GM12878 (cell line): ENCODE results near the gene JDP2. TPM values are rescaled to one million over a fixed set of nuclear protein-coding genes. Genes with fewer than 3 reads are reported as not detected.

Experiments used
- BCLAF1 ChIP-seq: fragments of 450-650 bp; IDR thresholded peaks from 2 replicates; pipeline ENCODE4 v1.6.1; 2017; ENCODE audit warnings: antibody characterized with exemption, mild to moderate bottlenecking, moderate library complexity
- CREM ChIP-seq: IDR thresholded peaks from 2 replicates; pipeline ENCODE4 v1.6.1; 2014; ENCODE audit warnings: antibody characterized with exemption, low read depth
- FOXM1 ChIP-seq: IDR thresholded peaks from 2 replicates; pipeline ENCODE4 v1.6.1; 2012; ENCODE audit warnings: low read depth, mild to moderate bottlenecking, inconsistent platforms, low read length, moderate library complexity
- MEF2A ChIP-seq: IDR thresholded peaks from 2 replicates; pipeline ENCODE4 v1.6.1; 2011; ENCODE audit warnings: low read depth, mild to moderate bottlenecking, low read length, moderate library complexity; ENCODE audit not compliant: insufficient read depth
- MYB ChIP-seq: fragments of 150-350 bp; IDR thresholded peaks from 2 replicates; pipeline ENCODE4 v1.6.1; 2014; ENCODE audit warnings: mild to moderate bottlenecking, low read depth, low read length, borderline replicate concordance
- NKRF ChIP-seq: fragments of 450-650 bp; conservative IDR thresholded peaks from 2 replicates; pipeline ENCODE4 v1.6.1; 2017; ENCODE audit warnings: mild to moderate bottlenecking, moderate library complexity
- PAX8 ChIP-seq: fragments of 450-650 bp; IDR thresholded peaks from 2 replicates; pipeline ENCODE4 v1.6.1; 2017; ENCODE audit warnings: mild to moderate bottlenecking, moderate library complexity
- TCF3 ChIP-seq: IDR thresholded peaks from 2 replicates; pipeline ENCODE4 v1.6.1; 2012; ENCODE audit warnings: low read depth, mild to moderate bottlenecking, low read length, borderline replicate concordance; ENCODE audit not compliant: insufficient read depth
- USF1 ChIP-seq: IDR thresholded peaks from 2 replicates; pipeline ENCODE4 v1.6.1; 2011; ENCODE audit warnings: borderline replicate concordance, low read depth, mild to moderate bottlenecking, moderate library complexity, mixed read lengths, low read length; ENCODE audit not compliant: insufficient read depth; ENCODE audit errors: extremely low read length
- ZBTB11 ChIP-seq: fragments of 450-650 bp; formaldehyde crosslinking; IDR thresholded peaks from 2 replicates; pipeline ENCODE4 v1.5.0; 2022; ENCODE audit warnings: mild to moderate bottlenecking, missing genetic modification characterization
- ZBTB4 ChIP-seq: fragments of 450-650 bp; formaldehyde crosslinking; IDR thresholded peaks from 2 replicates; pipeline ENCODE4 v1.4.0; 2022; ENCODE audit warnings: mild to moderate bottlenecking, moderate library complexity
- ZNF687 ChIP-seq: fragments of 450-650 bp; IDR thresholded peaks from 2 replicates; pipeline ENCODE4 v1.6.1; 2017; ENCODE audit warnings: mild to moderate bottlenecking, moderate library complexity
- polyA plus RNA-seq, 11 experiments: library from polyadenylated mRNA; depleted of rRNA in 4 of 11; unstranded in 6 of 11; stranded (reverse) in 5 of 11; fragments of >200 nt; fragmentation: Nextera tagmentation in 4 of 11; fragmentation: Illumina TruSeq in 1 of 11; extraction: Ambion mirVana in 4 of 11; extraction: Trizol in 1 of 11; gene quantifications; 1 replicate in 1 of 11; 2 replicates in 10 of 11; pipeline versions ENCODE4 v1.2.1 to v1.2.3, GENCODE V29; 2011 to 2016; ENCODE audit warnings: inconsistent platforms in 2 of 11, missing spikeins in 2 of 11, low read depth in 1 of 11
- total RNA-seq, 4 experiments: library from RNA; depleted of rRNA in 3 of 4; stranded (reverse); fragments of >200 nt in 3 of 4; fragmentation: Illumina TruSeq in 1 of 4; extraction: Trizol in 1 of 4; gene quantifications; 2 replicates each; pipeline versions ENCODE4 v1.2.1 to v1.2.3, GENCODE V29; 2013 to 2021

The JDP2 gene
- total and polyA plus RNA-seq, 10 of the 15 experiments (the other 5 are each of a cell fraction or from before 2014, with no cell fraction given), result 0.71 to 21.3 (median 11.2) TPM

GRCh38 chr14:75497191-75497590 is 69.4 kb downstream of the JDP2 start (continued):
- TF ChIP-seq NKRF (no peak), ZNF687 (peak; percentile 96), BCLAF1 (no peak), USF1 (no peak), TCF3 (no peak), PAX8 (no peak), ZBTB11 (no peak), MYB (no peak), FOXM1 (peak; percentile 80; the same call in 1 of the 2 replicates), MEF2A (no peak), CREM (peak; percentile 66), ZBTB4 (CRISPR knock-in tag) (no peak)
